Peyer's patch (tissue), 4 donors: Measurements from ENCODE around the gene SIGLEC6.

Source experiments
- POLR2A ChIP-seq, 2 donors: fragments of 450-650 bp; IDR thresholded peaks; one replicate each; pipeline ENCODE4 v1.5.1; 2017; ENCODE audit warnings: antibody characterized with exemption in 2 of 2, mild to moderate bottlenecking in 2 of 2, moderate library complexity in 2 of 2
- TF ChIP-seq, protein P1 (sequence below), 6 experiments: fragments of 450-650 bp in 4 of 6; fragments of 200-600 bp in 2 of 6; sonication (generic) in 1 of 6; IDR thresholded peaks; one replicate each; pipeline ENCODE4 v1.5.1; 2017 to 2019; ENCODE audit warnings: antibody characterized with exemption in 6 of 6, mild to moderate bottlenecking in 3 of 6, moderate library complexity in 1 of 6

DNA sequence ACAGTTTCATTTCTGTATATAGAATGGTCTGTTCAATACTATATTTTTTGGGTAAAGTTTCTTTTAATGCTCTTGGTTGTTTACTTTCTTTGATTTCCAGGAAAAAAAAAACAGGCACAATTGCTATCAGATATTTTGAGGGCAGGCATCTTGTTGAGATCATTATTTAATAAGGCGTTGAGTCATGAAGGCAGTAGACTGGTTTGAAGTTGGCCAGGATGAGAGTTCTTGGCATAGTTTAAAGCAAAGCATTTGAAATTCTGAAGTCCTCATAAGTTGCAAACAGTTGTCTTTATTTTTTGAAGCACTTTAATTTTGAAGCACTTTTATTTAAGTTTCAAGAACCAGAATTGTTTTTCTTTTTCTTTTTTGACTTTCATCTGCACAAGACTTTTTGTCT lies 37.0 kb upstream of the SIGLEC6 start:
- TF ChIP-seq, protein P1, sequence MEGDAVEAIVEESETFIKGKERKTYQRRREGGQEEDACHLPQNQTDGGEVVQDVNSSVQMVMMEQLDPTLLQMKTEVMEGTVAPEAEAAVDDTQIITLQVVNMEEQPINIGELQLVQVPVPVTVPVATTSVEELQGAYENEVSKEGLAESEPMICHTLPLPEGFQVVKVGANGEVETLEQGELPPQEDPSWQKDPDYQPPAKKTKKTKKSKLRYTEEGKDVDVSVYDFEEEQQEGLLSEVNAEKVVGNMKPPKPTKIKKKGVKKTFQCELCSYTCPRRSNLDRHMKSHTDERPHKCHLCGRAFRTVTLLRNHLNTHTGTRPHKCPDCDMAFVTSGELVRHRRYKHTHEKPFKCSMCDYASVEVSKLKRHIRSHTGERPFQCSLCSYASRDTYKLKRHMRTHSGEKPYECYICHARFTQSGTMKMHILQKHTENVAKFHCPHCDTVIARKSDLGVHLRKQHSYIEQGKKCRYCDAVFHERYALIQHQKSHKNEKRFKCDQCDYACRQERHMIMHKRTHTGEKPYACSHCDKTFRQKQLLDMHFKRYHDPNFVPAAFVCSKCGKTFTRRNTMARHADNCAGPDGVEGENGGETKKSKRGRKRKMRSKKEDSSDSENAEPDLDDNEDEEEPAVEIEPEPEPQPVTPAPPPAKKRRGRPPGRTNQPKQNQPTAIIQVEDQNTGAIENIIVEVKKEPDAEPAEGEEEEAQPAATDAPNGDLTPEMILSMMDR (IDR thresholded peaks at IDR 0.05): no peak
- no peak for TF ChIP-seq POLR2A (IDR thresholded peaks at IDR 0.05)
